Esophagus squamous epithelium (tissue), 4 donors: Measurements from ENCODE around the gene NKD1.

Experiments used
- POLR2A ChIP-seq, 4 donors: fragments of 450-650 bp; IDR thresholded peaks; one replicate each; pipeline ENCODE4 v1.6.1; 2017; ENCODE audit warnings: antibody characterized with exemption in 4 of 4, mild to moderate bottlenecking in 4 of 4, moderate library complexity in 3 of 4
- TF ChIP-seq, protein P1 (sequence below), 6 experiments: fragments of 450-650 bp in 4 of 6; fragments of 200-600 bp in 2 of 6; sonication (generic) in 2 of 6; IDR thresholded peaks; one replicate each; pipeline ENCODE4 v1.5.1; 2016 to 2019; ENCODE audit warnings: antibody characterized with exemption in 6 of 6, mild to moderate bottlenecking in 4 of 6, moderate library complexity in 4 of 6

DNA sequence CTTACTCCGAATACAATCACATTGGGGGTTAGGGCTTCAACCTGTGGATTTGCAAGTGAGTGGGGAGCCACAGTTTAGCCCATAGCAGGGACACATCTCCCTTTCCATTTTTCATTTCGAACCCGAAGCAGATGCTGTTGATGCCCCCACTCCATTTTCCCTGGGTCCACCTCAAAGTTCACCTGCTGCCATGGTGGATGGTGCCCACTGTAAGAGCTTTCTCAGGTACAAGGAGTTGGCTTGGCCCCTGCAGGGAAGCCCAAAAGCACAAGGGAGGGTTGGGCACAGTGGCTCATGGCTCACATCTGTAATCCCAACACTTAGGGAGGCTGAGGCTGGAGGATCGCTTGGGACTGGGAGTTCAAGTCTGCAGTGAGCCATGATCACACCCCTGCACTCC is 81.1 kb downstream of the NKD1 start:
- TF ChIP-seq, protein P1, sequence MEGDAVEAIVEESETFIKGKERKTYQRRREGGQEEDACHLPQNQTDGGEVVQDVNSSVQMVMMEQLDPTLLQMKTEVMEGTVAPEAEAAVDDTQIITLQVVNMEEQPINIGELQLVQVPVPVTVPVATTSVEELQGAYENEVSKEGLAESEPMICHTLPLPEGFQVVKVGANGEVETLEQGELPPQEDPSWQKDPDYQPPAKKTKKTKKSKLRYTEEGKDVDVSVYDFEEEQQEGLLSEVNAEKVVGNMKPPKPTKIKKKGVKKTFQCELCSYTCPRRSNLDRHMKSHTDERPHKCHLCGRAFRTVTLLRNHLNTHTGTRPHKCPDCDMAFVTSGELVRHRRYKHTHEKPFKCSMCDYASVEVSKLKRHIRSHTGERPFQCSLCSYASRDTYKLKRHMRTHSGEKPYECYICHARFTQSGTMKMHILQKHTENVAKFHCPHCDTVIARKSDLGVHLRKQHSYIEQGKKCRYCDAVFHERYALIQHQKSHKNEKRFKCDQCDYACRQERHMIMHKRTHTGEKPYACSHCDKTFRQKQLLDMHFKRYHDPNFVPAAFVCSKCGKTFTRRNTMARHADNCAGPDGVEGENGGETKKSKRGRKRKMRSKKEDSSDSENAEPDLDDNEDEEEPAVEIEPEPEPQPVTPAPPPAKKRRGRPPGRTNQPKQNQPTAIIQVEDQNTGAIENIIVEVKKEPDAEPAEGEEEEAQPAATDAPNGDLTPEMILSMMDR (IDR thresholded peaks at IDR 0.05), result no peak
- TF ChIP-seq POLR2A (IDR thresholded peaks at IDR 0.05), result no peak
